Activated CD4-positive, alpha-beta memory T cell treated with anti-CD3 and anti-CD28 coated beads, Interleukin-2, amount 10 ng/mL, durations not matched to agents 7 days and 5 days (primary cell): ENCODE measurements around the gene SWSAP1. TPM values are rescaled to one million over a fixed set of nuclear protein-coding genes. Genes with fewer than 3 reads are reported as not detected.
"Not testable (repeated sequence)": the region's sequence is repeated elsewhere in the genome, so short reads cannot be mapped to it uniquely, and the experiment has no call there.

Source experiments
- CTCF ChIA-PET: fragments of 350-600 bp; sonication (Branson Sonifier 250); formaldehyde crosslinking; loops from one replicate; lab custom pipeline; 2021; ENCODE audit warnings: antibody characterized with exemption, inconsistent platforms; lab: Charles Lee
- POLR2A ChIA-PET: fragments of 350-600 bp; sonication (Branson Sonifier 250); formaldehyde crosslinking; loops from one replicate; lab custom pipeline; 2021; ENCODE audit warnings: antibody characterized with exemption; lab: Charles Lee
- DNase-seq: peaks from one replicate; pipeline ENCODE4 v3.0.0-alpha.2; 2020
- H3K27ac Mint-ChIP-seq: one replicate; pipeline ENCODE4 v1.8.0; 2021; ENCODE audit warnings: mild to moderate bottlenecking, mixed read lengths
- H3K27me3 Mint-ChIP-seq: one replicate; pipeline ENCODE4 v1.8.0; 2021; ENCODE audit warnings: mixed read lengths
- H3K36me3 Mint-ChIP-seq: one replicate; pipeline ENCODE4 v1.8.0; 2021; ENCODE audit warnings: low read depth, mixed read lengths
- H3K4me1 Mint-ChIP-seq: one replicate; pipeline ENCODE4 v1.8.0; 2021; ENCODE audit warnings: mixed read lengths
- H3K4me3 Mint-ChIP-seq: one replicate; pipeline ENCODE4 v1.8.0; 2021; ENCODE audit warnings: mild to moderate bottlenecking, mixed read lengths
- H3K9me3 Mint-ChIP-seq: one replicate; pipeline ENCODE4 v1.8.0; 2021; ENCODE audit warnings: mixed read lengths
- total RNA-seq, 2 experiments: library from RNA; stranded (reverse); gene quantifications; one replicate each; pipeline ENCODE4 v1.2.3, GENCODE V29; 2021

Gene SWSAP1
- total RNA-seq, 2 experiments from 2014 or later, result 2.6 to 2.9 TPM

GRCh38 chr19:11339254-11340098 is 35.0 kb upstream of the SWSAP1 start, which contains the start of gene RAB3D:
TSS of gene RAB3D (minus strand) at chr19:11339657. CDS start at chr19:11337399, 2,258 bp downstream.
- H3K36me3 Mint-ChIP-seq, result peaks cover 13% of the 10 kb centered on the region
- no peak within 1 kb of the TSS for H3K27ac Mint-ChIP-seq
- no peaks in the 10 kb centered on the region for H3K9me3 Mint-ChIP-seq
- CTCF ChIA-PET, result interaction anchor here (0.6 to 1.4 kb wide), 6 partner anchors 35 to 395 kb away, joined by 3 to 4 read pairs (median 4); partner anchors contain the start of genes ODAD3, PRKCSH and SWSAP1
- POLR2A ChIA-PET, result interaction anchor here (1.2 to 1.4 kb wide), 4 partner anchors 9 to 36 kb away, joined by 4 to 9 read pairs (median 5); partner anchors contain the start of gene SWSAP1
- H3K4me1 Mint-ChIP-seq, result peaks cover 28% of the 10 kb centered on the region
- DNase-seq, result peak; percentile 84
- H3K27me3 Mint-ChIP-seq, result no peaks in the 10 kb centered on the region
- peak within 1 kb of the TSS; percentile 70 for H3K4me3 Mint-ChIP-seq

GRCh38 chr19:11340099-11340467 is 34.4 kb upstream of the SWSAP1 start:
- H3K36me3 Mint-ChIP-seq, result peaks cover 12% of the 10 kb centered on the region
- H3K9me3 Mint-ChIP-seq, H3K27ac Mint-ChIP-seq, DNase-seq, H3K27me3 Mint-ChIP-seq: not testable (repeated sequence)
- CTCF ChIA-PET, result interaction anchor here (0.6 to 1.4 kb wide), 6 partner anchors 35 to 396 kb away, joined by 3 to 4 read pairs (median 4); partner anchors contain the start of genes ODAD3, PRKCSH and SWSAP1
- POLR2A ChIA-PET, result interaction anchor here (1.2 to 1.4 kb wide), 3 partner anchors 9 to 35 kb away, joined by 4 to 9 read pairs (median 6); partner anchors contain the start of gene SWSAP1
- peaks cover 29% of the 10 kb centered on the region for H3K4me1 Mint-ChIP-seq
- peak overlapping the region; percentile 70 for H3K4me3 Mint-ChIP-seq

- H3K27me3 Mint-ChIP-seq, result no peaks in the 10 kb centered on the region
- ChIA-PET POLR2A (no interaction called here), CTCF (no interaction called here)
- no peak for DNase-seq
- no peaks in the 10 kb centered on the region for H3K36me3 Mint-ChIP-seq
- no peak overlapping the region for H3K27ac Mint-ChIP-seq
- H3K9me3 Mint-ChIP-seq, result no peaks in the 10 kb centered on the region
- H3K4me3 Mint-ChIP-seq, result no peak overlapping the region
- peaks cover 40% of the 10 kb centered on the region for H3K4me1 Mint-ChIP-seq
Observed at GRCh38 chr19:11342429-11342828, 32.0 kb upstream of the SWSAP1 start.

DNA sequence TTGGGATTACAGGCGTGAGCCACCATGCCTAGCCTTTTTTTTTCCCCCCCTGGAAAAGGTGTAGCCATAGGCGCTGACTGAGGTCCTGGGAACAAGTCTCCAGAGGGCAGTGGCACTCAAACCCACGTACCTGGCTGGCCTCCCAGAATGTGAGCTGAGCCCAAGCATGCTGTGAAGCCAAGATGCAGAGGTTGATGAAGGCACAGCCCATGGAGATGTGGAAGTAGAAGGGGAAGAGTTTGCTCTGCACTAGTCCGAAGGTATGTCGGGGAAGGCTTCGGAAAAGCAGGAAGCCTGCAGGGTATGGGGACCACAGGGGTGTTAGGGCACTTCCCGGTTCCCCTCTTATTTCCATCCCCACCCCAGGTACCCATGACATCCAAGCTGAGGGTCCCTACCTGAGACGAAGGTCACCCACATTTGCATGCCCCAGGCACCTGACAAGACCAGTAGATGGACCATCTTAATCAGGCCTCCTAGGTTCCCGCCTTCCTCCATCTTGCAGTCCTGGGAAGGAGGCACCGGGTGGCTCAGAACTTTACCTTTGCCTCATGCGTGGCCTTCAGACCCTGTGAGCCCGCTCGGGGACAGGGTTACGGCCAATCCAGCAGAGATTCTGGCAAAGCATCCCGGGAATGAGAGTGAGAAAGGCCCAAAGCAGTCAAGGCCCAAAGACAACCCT is 29.2 kb upstream of the SWSAP1 start:
- CTCF ChIA-PET, result interaction anchor here (1.0 to 1.2 kb wide), 2 partner anchors 36 to 51 kb away, joined by 3 read pairs; no protein-coding TSS in a partner anchor
- Mint-ChIP-seq H3K9me3 (peaks cover 10% of the 10 kb centered on the region), H3K36me3 (peaks cover 7% of the 10 kb centered on the region), H3K4me1 (peaks cover 22% of the 10 kb centered on the region), H3K4me3 (peak overlapping the region; percentile 93), H3K27me3 (no peaks in the 10 kb centered on the region), H3K27ac (peak overlapping the region; percentile 88)
- POLR2A ChIA-PET, result interaction anchor here (1.2 to 3.2 kb wide), 5 partner anchors 29 to 90 kb away, joined by 3 to 16 read pairs (median 3); partner anchors contain the start of genes ODAD3, PRKCSH and SWSAP1
- DNase-seq, result no peak

GRCh38 chr19:11346104-11346940 is 28.1 kb upstream of the SWSAP1 start, which contains the start of the genes CCDC159 and TMEM205:
TSS of gene CCDC159 (plus strand) at chr19:11346519. CDS start at chr19:11346607, 88 bp downstream.
TSS of gene TMEM205 (minus strand) at chr19:11346268. CDS start at chr19:11345619, 649 bp downstream.
- Mint-ChIP-seq H3K4me3 (peak within 1 kb of the TSS; percentile 93), H3K4me1 (peaks cover 22% of the 10 kb centered on the region), H3K36me3 (peaks cover 7% of the 10 kb centered on the region), H3K9me3 (peaks cover 10% of the 10 kb centered on the region), H3K27me3 (no peaks in the 10 kb centered on the region), H3K27ac (peak within 1 kb of the TSS; percentile 88)
- POLR2A ChIA-PET, result interaction anchor here (1.1 to 3.2 kb wide), 7 partner anchors 22 to 190 kb away, joined by 3 to 16 read pairs (median 5); partner anchors contain the start of genes ODAD3, PRKCSH and SWSAP1
- CTCF ChIA-PET, result interaction anchor here (1.2 to 1.6 kb wide), 3 partner anchors 29 to 52 kb away, joined by 3 to 16 read pairs (median 6); partner anchors contain the start of gene SWSAP1
- DNase-seq, result peak; percentile 99

DNA sequence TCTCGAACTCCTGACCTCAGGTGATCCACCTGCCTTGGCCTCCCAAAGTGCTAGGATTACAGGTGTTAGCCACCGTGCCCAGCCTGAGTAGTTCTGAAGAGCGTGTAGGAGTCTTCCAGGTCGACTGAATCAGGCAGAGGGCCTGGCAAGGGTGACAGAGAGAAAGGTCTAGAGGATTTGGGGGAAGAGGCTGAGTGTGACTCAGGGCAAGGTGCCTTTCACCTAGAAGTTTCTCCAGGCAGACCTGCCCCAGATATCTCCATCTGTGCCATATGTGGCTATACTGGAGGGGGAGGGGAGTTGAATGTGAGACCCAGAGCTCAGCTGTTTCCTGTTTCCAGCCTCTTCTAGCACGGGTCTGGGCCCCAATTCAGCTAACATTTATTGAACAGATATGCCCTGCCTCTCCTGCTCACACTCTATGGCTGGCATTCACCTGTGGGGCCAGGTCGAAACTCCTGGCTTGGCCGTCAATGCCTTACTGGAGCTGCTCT is 26.9 kb upstream of the SWSAP1 start:
- POLR2A ChIA-PET, result interaction anchor here (1.7 to 2.7 kb wide), 3 partner anchors 8 to 27 kb away, joined by 6 to 15 read pairs (median 9); partner anchors contain the start of genes RAB3D and SWSAP1
- H3K27me3 Mint-ChIP-seq, result no peaks in the 10 kb centered on the region
- CTCF ChIA-PET, result interaction anchor here (0.6 to 1.6 kb wide), 2 partner anchors 29 to 34 kb away, joined by 3 to 16 read pairs; no protein-coding TSS in a partner anchor
- DNase-seq, result no peak
- H3K27ac Mint-ChIP-seq, result no peak overlapping the region
- H3K36me3 Mint-ChIP-seq, result peaks cover 7% of the 10 kb centered on the region
- H3K9me3 Mint-ChIP-seq, result peaks cover 10% of the 10 kb centered on the region
- peak overlapping the region; percentile 30 for H3K4me3 Mint-ChIP-seq
- peaks cover 22% of the 10 kb centered on the region for H3K4me1 Mint-ChIP-seq

DNA sequence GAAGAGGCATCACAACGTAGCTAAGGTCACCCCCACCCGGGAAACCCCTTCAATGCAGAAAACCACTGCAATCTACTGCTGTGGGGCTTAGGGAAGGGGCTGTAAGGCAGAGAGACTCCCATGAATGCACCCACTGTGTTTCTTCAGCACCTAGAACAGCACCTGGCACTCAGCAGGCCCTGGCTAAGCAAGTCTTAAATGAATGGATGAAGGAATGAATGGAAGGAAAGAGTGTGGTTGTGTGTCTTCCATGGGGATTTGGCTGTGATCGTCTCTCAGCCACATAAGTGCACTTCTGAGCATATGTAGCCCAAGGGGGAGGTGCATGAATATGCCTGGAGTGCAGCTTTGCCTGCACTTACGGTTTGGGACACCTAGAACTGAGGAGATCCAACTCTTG is 25.3 kb upstream of the SWSAP1 start:
- ChIA-PET CTCF (no interaction called here), POLR2A (interaction anchor here (2.3 kb wide), 1 partner anchor 9 kb away, joined by 6 read pairs; the partner anchor contains the start of gene RAB3D)

DNA sequence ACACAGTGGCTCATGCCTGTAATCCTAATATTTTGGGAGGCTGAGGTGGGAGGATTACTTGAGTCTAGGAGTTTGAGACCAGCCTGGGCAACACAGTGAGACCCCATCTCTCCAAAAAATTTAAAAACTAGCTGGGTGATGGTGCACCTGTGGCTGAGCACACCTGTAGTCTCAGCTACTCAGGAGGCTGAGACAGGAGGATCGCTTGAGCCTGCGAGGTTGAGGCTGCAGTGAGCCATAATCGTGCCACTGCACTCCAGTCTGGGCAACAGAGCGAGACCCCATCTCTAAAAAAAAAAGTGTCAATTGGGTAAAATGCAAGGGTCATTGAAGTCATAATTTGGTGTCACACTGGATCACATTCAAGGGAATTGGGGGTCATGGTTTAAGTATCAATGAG is 20.4 kb upstream of the SWSAP1 start:
- POLR2A ChIA-PET, H3K9me3 Mint-ChIP-seq, H3K4me1 Mint-ChIP-seq, CTCF ChIA-PET, H3K27ac Mint-ChIP-seq, H3K36me3 Mint-ChIP-seq, H3K4me3 Mint-ChIP-seq, H3K27me3 Mint-ChIP-seq, DNase-seq: not testable (repeated sequence)

More for the DNA sequence above, 25.3 kb upstream of the SWSAP1 start:
- Mint-ChIP-seq H3K27me3 (no peaks in the 10 kb centered on the region), H3K27ac (no peak overlapping the region), H3K4me3 (no peak overlapping the region), H3K4me1 (peaks cover 22% of the 10 kb centered on the region), H3K9me3 (peaks cover 10% of the 10 kb centered on the region), H3K36me3 (peaks cover 7% of the 10 kb centered on the region)
- no peak for DNase-seq

GRCh38 chr19:11355160-11356073 is 19.0 kb upstream of the SWSAP1 start, which contains the start of gene PLPPR2:
TSS of gene PLPPR2 (plus strand) at chr19:11355432. CDS start at chr19:11357674, 2,242 bp downstream.
- no peaks in the 10 kb centered on the region for H3K36me3 Mint-ChIP-seq
- peak within 1 kb of the TSS; percentile 50 for H3K4me3 Mint-ChIP-seq
- H3K27ac Mint-ChIP-seq, result no peak within 1 kb of the TSS
- ChIA-PET POLR2A (no interaction called here), CTCF (no interaction called here)
- peaks cover 9% of the 10 kb centered on the region for H3K27me3 Mint-ChIP-seq
- H3K9me3 Mint-ChIP-seq, result no peaks in the 10 kb centered on the region
- DNase-seq, result peak; percentile 84
- H3K4me1 Mint-ChIP-seq, result peaks cover 8% of the 10 kb centered on the region

DNA sequence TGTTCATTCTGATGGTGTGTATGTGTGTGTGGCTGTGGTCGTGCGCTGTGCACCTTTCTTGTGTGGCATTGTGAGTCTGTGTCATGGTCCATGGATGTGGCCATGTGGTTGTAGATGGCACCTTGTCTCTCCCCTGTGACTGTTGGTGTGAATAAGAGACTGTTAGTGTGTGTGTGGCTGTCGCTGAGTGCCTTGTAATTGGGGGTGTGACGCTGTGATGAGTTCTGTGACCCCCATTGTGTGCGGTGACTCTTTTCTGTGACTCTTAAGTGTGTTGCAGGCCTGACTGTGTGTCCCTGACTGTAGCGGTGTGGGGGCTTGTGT is 18.4 kb upstream of the SWSAP1 start:
- H3K36me3 Mint-ChIP-seq, result no peaks in the 10 kb centered on the region
- ChIA-PET CTCF (no interaction called here), POLR2A (no interaction called here)
- H3K9me3 Mint-ChIP-seq, result no peaks in the 10 kb centered on the region
- H3K27me3 Mint-ChIP-seq, result peaks cover 9% of the 10 kb centered on the region
- DNase-seq, result no peak
- H3K4me1 Mint-ChIP-seq, result peaks cover 8% of the 10 kb centered on the region
- peak overlapping the region; percentile 50 for H3K4me3 Mint-ChIP-seq
- H3K27ac Mint-ChIP-seq, result no peak overlapping the region
